Transverse colon (tissue), 4 donors: ENCODE data around the gene RFLNA.

Source experiments
- CTCF ChIP-seq, 5 experiments: fragments of 200-600 bp in 3 of 5; fragments of 450-650 bp in 2 of 5; sonication (generic) in 3 of 5; IDR thresholded peaks; 1 replicate in 2 of 5; 2 replicates in 3 of 5; pipeline ENCODE4 v1.5.1; 2016 to 2017; ENCODE audit warnings: antibody characterized with exemption in 5 of 5, inconsistent platforms in 3 of 5, mild to moderate bottlenecking in 2 of 5, moderate library complexity in 1 of 5
- EP300 ChIP-seq: sonication (generic); formaldehyde crosslinking; IDR thresholded peaks from one replicate; pipeline ENCODE4 v1.6.1; 2017; ENCODE audit warnings: antibody characterized with exemption, low read depth
- POLR2A ChIP-seq: fragments of 450-650 bp; IDR thresholded peaks from one replicate; pipeline ENCODE4 v1.6.1; 2016; ENCODE audit warnings: antibody characterized with exemption, mild to moderate bottlenecking, moderate library complexity
- POLR2AphosphoS5 ChIP-seq, 3 donors: sonication (generic); formaldehyde crosslinking; IDR thresholded peaks; one replicate each; pipeline ENCODE4 v1.6.1; 2016; ENCODE audit warnings: antibody characterized with exemption in 3 of 3

GRCh38 chr12:124284368-124284767 lies 10.5 kb upstream of the RFLNA start:
- no peak for TF ChIP-seq CTCF (IDR thresholded peaks at IDR 0.05)
- TF ChIP-seq POLR2AphosphoS5 (IDR thresholded peaks at IDR 0.05): no peak
- TF ChIP-seq EP300: no peak
- TF ChIP-seq POLR2A: no peak
